ENCODE data around the gene SF3B4. TPM values are rescaled to one million over a fixed set of nuclear protein-coding genes. Genes with fewer than 3 reads are reported as not detected.

SF3B4 gene
- total and polyA plus RNA-seq, 2 of the 4 experiments (the other 2 are of a cell fraction): 6.6 to 64.4 TPM

DNA sequence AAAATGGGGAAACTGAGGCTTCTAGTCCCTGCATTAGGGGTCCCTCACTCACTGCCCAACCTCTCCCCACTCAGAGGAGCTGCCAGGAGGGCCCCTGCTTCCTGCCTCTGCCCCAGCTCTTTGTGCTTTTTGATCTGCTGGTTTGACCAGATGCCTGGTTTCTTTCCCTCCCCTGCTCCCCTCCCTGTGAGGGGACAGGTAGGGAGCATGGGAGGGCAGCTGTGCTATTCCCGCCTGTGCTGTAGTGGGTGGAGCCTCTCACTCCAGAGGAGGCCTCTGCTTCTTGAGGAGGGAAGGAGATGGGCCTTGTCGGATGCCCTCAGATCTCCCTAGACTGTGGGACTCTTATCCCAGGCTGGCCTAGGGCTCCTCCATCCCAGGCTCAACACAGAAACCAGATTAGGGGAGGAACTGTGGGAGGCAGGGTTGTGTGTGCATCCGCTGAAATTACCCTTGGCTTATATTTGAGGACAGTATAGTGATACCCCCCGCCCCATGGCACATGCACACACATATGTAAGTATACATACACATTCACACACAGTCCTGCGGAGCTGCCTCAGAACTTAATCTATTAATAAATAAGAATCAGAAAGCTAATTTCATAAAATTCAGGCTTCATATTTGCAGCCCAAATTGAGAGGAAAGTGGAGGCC, 23.6 kb downstream of the SF3B4 start:
- Histone ChIP-seq H3K56ac (ENCODE audit: extremely low read depth, insufficient read depth, low read length) (no peak overlapping the region), H3K36me3 (ENCODE audit: control insufficient read depth, insufficient read depth, low read length) (peaks cover 29% of the 10 kb centered on the region), H2BK20ac (ENCODE audit: low read depth, low read length) (no peak overlapping the region), H2AK5ac (ENCODE audit: low read depth, low read length) (no peak overlapping the region), H3K18ac (ENCODE audit: low read depth, low read length) (no peak overlapping the region), H2BK5ac (ENCODE audit: low read depth, low read length, poor library complexity, severe bottlenecking) (no peak overlapping the region), H2AK9ac (replicated peaks; ENCODE audit: low read depth, low read length, poor library complexity) (no peak overlapping the region), H3K14ac (replicated peaks; ENCODE audit: low read depth, low read length) (no peak overlapping the region), H3K4ac (ENCODE audit: low read depth, low read length) (no peak overlapping the region), H3K4me3 (ENCODE audit: insufficient read depth, low read depth, low read length) (no peak overlapping the region), H3K9me3 (ENCODE audit: control insufficient read depth, insufficient read depth, low read length) (no peaks in the 10 kb centered on the region), H3K79me1 (ENCODE audit: low read depth in 1 of 2, low read length in 2 of 2) (peaks cover 0 to 10% of the 10 kb centered on the region in 2 experiments; a peak in 3 of 4 replicates), H3K9ac (ENCODE audit: low read depth, low read length) (no peak overlapping the region), H2AFZ (replicated peaks; ENCODE audit: low read length, poor library complexity) (no peak overlapping the region), H3K27ac (ENCODE audit: insufficient read depth, low read length) (no peak overlapping the region), H4K20me1 (ENCODE audit: insufficient read depth, low read length) (no peaks in the 10 kb centered on the region), H2BK120ac (ENCODE audit: low read depth, low read length) (no peak overlapping the region), H3K9me1 (ENCODE audit: insufficient read depth, low read length) (peaks cover 8% of the 10 kb centered on the region), H4K91ac (ENCODE audit: insufficient read depth, low read depth, low read length) (no peak overlapping the region), H3K27me3 (ENCODE audit: control insufficient read depth, insufficient read depth, low read length) (no peaks in the 10 kb centered on the region), H2BK15ac (ENCODE audit: low read depth, low read length) (no peak overlapping the region), H4K5ac (ENCODE audit: low read depth, low read length) (no peak overlapping the region), H3K23ac (ENCODE audit: low read depth, low read length) (no peak overlapping the region), H4K8ac (ENCODE audit: low read depth in 2 of 2, low read length in 2 of 2) (no peak overlapping the region), H3K4me2 (ENCODE audit: low read depth, low read length) (no peak overlapping the region), H3K4me1 (ENCODE audit: control insufficient read depth, insufficient read depth, low read length) (peaks cover 4% of the 10 kb centered on the region)
- in situ Hi-C loops (cut with MboI; ENCODE audit: low sequenced_read_pairs) (loop anchor here (5.0 kb wide), 1 partner anchor 33 kb away; the partner anchor contains the start of gene MTMR11), intact Hi-C loops (cut with micrococcal nuclease) (no loop called here), dilution Hi-C loops (cut with HindIII; ENCODE audit: low sequenced_read_pairs, unreplicated experiment) (no loop called here)
- DNase-seq (no peak), ATAC-seq (ENCODE audit: low read depth) (no peak)
- TF ChIP-seq, protein P1, sequence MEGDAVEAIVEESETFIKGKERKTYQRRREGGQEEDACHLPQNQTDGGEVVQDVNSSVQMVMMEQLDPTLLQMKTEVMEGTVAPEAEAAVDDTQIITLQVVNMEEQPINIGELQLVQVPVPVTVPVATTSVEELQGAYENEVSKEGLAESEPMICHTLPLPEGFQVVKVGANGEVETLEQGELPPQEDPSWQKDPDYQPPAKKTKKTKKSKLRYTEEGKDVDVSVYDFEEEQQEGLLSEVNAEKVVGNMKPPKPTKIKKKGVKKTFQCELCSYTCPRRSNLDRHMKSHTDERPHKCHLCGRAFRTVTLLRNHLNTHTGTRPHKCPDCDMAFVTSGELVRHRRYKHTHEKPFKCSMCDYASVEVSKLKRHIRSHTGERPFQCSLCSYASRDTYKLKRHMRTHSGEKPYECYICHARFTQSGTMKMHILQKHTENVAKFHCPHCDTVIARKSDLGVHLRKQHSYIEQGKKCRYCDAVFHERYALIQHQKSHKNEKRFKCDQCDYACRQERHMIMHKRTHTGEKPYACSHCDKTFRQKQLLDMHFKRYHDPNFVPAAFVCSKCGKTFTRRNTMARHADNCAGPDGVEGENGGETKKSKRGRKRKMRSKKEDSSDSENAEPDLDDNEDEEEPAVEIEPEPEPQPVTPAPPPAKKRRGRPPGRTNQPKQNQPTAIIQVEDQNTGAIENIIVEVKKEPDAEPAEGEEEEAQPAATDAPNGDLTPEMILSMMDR (conservative IDR thresholded peaks at IDR 0.05; ENCODE audit: low read depth, low read length): no peak
- BruUV-seq (replicated peaks): no TSS peak
- no CpG with 5 or more reads among the region's 5 CpGs for WGBS, 2 experiments (ENCODE audit: extremely low coverage in 2 of 2, insufficient read length in 1 of 2)
- CTCF ChIA-PET: no interaction called here
- POLR2A ChIA-PET (ENCODE audit: unreplicated experiment): no interaction called here
